BLaER1 treated with 17β-estradiol and CSF1 and Interleukin-3, amounts not matched to agents 10 nM and 100 nM (cell line): ENCODE measurements around the gene EGFL8.
"Not testable (repeated sequence)": the region's sequence is repeated elsewhere in the genome, so short reads cannot be mapped to it uniquely, and the experiment has no call there.

Source experiments
- H3K27ac ChIP-seq, 11 experiments: shearing (Covaris generic); formaldehyde crosslinking; 2 replicates each; pipeline ENCODE4 v1.8.1; 2022
- H3K27me3 ChIP-seq, 11 experiments: shearing (Covaris generic); formaldehyde crosslinking; 2 replicates each; pipeline ENCODE4 v1.8.1; 2022
- H3K36me3 ChIP-seq, 11 experiments: shearing (Covaris generic); formaldehyde crosslinking; 2 replicates each; pipeline ENCODE4 v1.8.1; 2022
- H3K4me1 ChIP-seq, 10 experiments: shearing (Covaris generic); formaldehyde crosslinking; 2 replicates each; pipeline ENCODE4 v1.8.1; 2022
- H3K4me2 ChIP-seq, 11 experiments: shearing (Covaris generic); formaldehyde crosslinking; 2 replicates each; pipeline ENCODE4 v1.8.1; 2022
- H3K4me3 ChIP-seq, 10 experiments: shearing (Covaris generic); formaldehyde crosslinking; 2 replicates each; pipeline ENCODE4 v1.8.1; 2022
- H3K9ac ChIP-seq, 11 experiments: shearing (Covaris generic); formaldehyde crosslinking; 2 replicates each; pipeline ENCODE4 v1.8.1; 2022
- H3K9me3 ChIP-seq, 11 experiments: shearing (Covaris generic); formaldehyde crosslinking; replicated peaks in 1 of 11; 2 replicates each; pipeline ENCODE4 v1.8.1; 2022
- H4K20me1 ChIP-seq, 11 experiments: shearing (Covaris generic); formaldehyde crosslinking; 2 replicates each; pipeline ENCODE4 v1.8.1; 2022
- Cebpa-rat ChIP-seq, 11 experiments: shearing (Covaris generic); IDR thresholded peaks; 2 replicates each; pipeline ENCODE4 v1.8.1; 2022

Gene EGFL8

GRCh38 chr6:32188381-32189068, 24.1 kb downstream of the EGFL8 start:
- H3K27me3 ChIP-seq: no peaks in the 10 kb centered on the region
- H3K27ac ChIP-seq: peak overlapping the region; percentile 88 to 99 (median 97); a peak in 21 of 22 replicates
- peak overlapping the region; percentile 91 to 100 (median 98) for H3K4me2 ChIP-seq
- peaks cover 50 to 65% (median 60%) of the 10 kb centered on the region in 10 experiments for H3K4me1 ChIP-seq
- peak overlapping the region; percentile 77 to 91 (median 82) for H3K4me3 ChIP-seq
- H4K20me1 ChIP-seq: peaks cover 0 to 30% (median 7%) of the 10 kb centered on the region in 11 experiments; a peak in 9 of 22 replicates
- H3K36me3 ChIP-seq: peaks cover 30 to 43% (median 38%) of the 10 kb centered on the region in 11 experiments
- H3K9ac ChIP-seq: peak overlapping the region; percentile 92 to 97 (median 94)
- H3K9me3 ChIP-seq: no peaks in the 10 kb centered on the region
- no peak for TF ChIP-seq Cebpa-rat (IDR thresholded peaks at IDR 0.05)

GRCh38 chr6:32189069-32189741, 24.8 kb downstream of the EGFL8 start:
- Histone ChIP-seq H3K9me3 (no peaks in the 10 kb centered on the region), H3K4me1 (peaks cover 50 to 72% (median 63%) of the 10 kb centered on the region in 10 experiments), H3K27me3 (no peaks in the 10 kb centered on the region), H3K4me2 (peak overlapping the region; percentile 91 to 100 (median 98)), H3K4me3 (peak overlapping the region; percentile 77 to 91 (median 82)), H3K9ac (peak overlapping the region; percentile 92 to 97 (median 94)), H3K27ac (peak overlapping the region; percentile 88 to 99 (median 97)), H4K20me1 (peaks cover 0 to 24% (median 7%) of the 10 kb centered on the region in 11 experiments; a peak in 9 of 22 replicates), H3K36me3 (peaks cover 23 to 36% (median 31%) of the 10 kb centered on the region in 11 experiments)
- no peak for TF ChIP-seq Cebpa-rat (IDR thresholded peaks at IDR 0.05)

- Histone ChIP-seq H3K4me2 (peak overlapping the region; percentile 91 to 100 (median 98)), H3K27me3 (no peaks in the 10 kb centered on the region), H3K4me3 (peak overlapping the region; percentile 77 to 91 (median 82)), H3K27ac (peak overlapping the region; percentile 88 to 99 (median 97)), H4K20me1 (peaks cover 0 to 22% (median 7%) of the 10 kb centered on the region in 11 experiments; a peak in 8 of 22 replicates), H3K9ac (peak overlapping the region; percentile 92 to 97 (median 94)), H3K9me3 (no peaks in the 10 kb centered on the region), H3K4me1 (peaks cover 53 to 77% (median 68%) of the 10 kb centered on the region in 10 experiments), H3K36me3 (peaks cover 22 to 33% (median 28%) of the 10 kb centered on the region in 11 experiments)
- no peak for TF ChIP-seq Cebpa-rat (IDR thresholded peaks at IDR 0.05)
Observed at GRCh38 chr6:32189742-32190053, 25.3 kb downstream of the EGFL8 start.

- H4K20me1 ChIP-seq: peaks cover 0 to 22% (median 7%) of the 10 kb centered on the region in 11 experiments; a peak in 8 of 22 replicates
Observed at GRCh38 chr6:32190054-32190851, 25.9 kb downstream of the EGFL8 start, which contains the start of gene PBX2. TSS of gene PBX2 (minus strand) at chr6:32190202. CDS start at chr6:32189915, 287 bp downstream.

GRCh38 chr6:32190911-32191677, 26.7 kb downstream of the EGFL8 start:
- Histone ChIP-seq H3K27ac (peak overlapping the region; percentile 89 to 99 (median 97)), H3K4me3 (peak overlapping the region; percentile 77 to 91 (median 82)), H3K9me3 (no peaks in the 10 kb centered on the region), H3K4me2 (peak overlapping the region; percentile 95 to 100 (median 100)), H3K9ac (peak overlapping the region; percentile 92 to 97 (median 94)), H3K4me1 (peaks cover 52 to 81% (median 73%) of the 10 kb centered on the region in 10 experiments), H3K36me3 (peaks cover 19 to 29% (median 24%) of the 10 kb centered on the region in 11 experiments), H3K27me3 (no peaks in the 10 kb centered on the region), H4K20me1 (peaks cover 0 to 19% (median 7%) of the 10 kb centered on the region in 11 experiments; a peak in 8 of 22 replicates)
- no peak for TF ChIP-seq Cebpa-rat (IDR thresholded peaks at IDR 0.05)

More at GRCh38 chr6:32190054-32190851, 25.9 kb downstream of the EGFL8 start, which contains the start of gene PBX2:
- H3K4me1 ChIP-seq: peaks cover 56 to 83% (median 74%) of the 10 kb centered on the region in 10 experiments
- H3K27me3 ChIP-seq: no peaks in the 10 kb centered on the region
- peaks cover 22 to 33% (median 28%) of the 10 kb centered on the region in 11 experiments for H3K36me3 ChIP-seq
- no peak for TF ChIP-seq Cebpa-rat (IDR thresholded peaks at IDR 0.05)
- peak within 1 kb of the TSS; percentile 89 to 99 (median 97) for H3K27ac ChIP-seq
- H3K4me2 ChIP-seq: peak within 1 kb of the TSS; percentile 96 to 100 (median 100)
- peak within 1 kb of the TSS; percentile 77 to 91 (median 82) for H3K4me3 ChIP-seq
- H3K9me3 ChIP-seq: no peaks in the 10 kb centered on the region
- peak within 1 kb of the TSS; percentile 92 to 97 (median 94) for H3K9ac ChIP-seq

GRCh38 chr6:32191696-32192607, 27.6 kb downstream of the EGFL8 start:
- Histone ChIP-seq H3K27me3 (no peaks in the 10 kb centered on the region), H3K9me3 (no peaks in the 10 kb centered on the region), H3K4me1 (peaks cover 51 to 80% (median 72%) of the 10 kb centered on the region in 10 experiments), H3K9ac (peak overlapping the region; percentile 92 to 97 (median 94)), H3K4me3 (peak overlapping the region; percentile 77 to 91 (median 82)), H4K20me1 (peaks cover 0 to 14% (median 3%) of the 10 kb centered on the region in 11 experiments; a peak in 8 of 22 replicates), H3K4me2 (peak overlapping the region; percentile 95 to 100 (median 100)), H3K36me3 (peaks cover 11 to 21% (median 16%) of the 10 kb centered on the region in 11 experiments), H3K27ac (peak overlapping the region; percentile 89 to 99 (median 97))
- no peak for TF ChIP-seq Cebpa-rat (IDR thresholded peaks at IDR 0.05)

GRCh38 chr6:32192608-32193039, 28.2 kb downstream of the EGFL8 start, which contains the start of gene GPSM3:
TSS of gene GPSM3 (minus strand) at chr6:32192643. CDS start at chr6:32192513, 130 bp downstream.
- Histone ChIP-seq H3K9me3 (no peaks in the 10 kb centered on the region), H3K4me2 (peak within 1 kb of the TSS; percentile 95 to 100 (median 100)), H3K4me3 (peak within 1 kb of the TSS; percentile 77 to 91 (median 82)), H3K27me3 (no peaks in the 10 kb centered on the region), H3K36me3 (peaks cover 4 to 14% (median 9%) of the 10 kb centered on the region in 11 experiments), H3K4me1 (peaks cover 51 to 80% (median 71%) of the 10 kb centered on the region in 10 experiments), H3K9ac (peak within 1 kb of the TSS; percentile 92 to 97 (median 94)), H3K27ac (peak within 1 kb of the TSS; percentile 89 to 99 (median 97)), H4K20me1 (peaks cover 0 to 8% (median 0%) of the 10 kb centered on the region in 11 experiments; a peak in 5 of 22 replicates)
- TF ChIP-seq Cebpa-rat (IDR thresholded peaks at IDR 0.05): no peak

GRCh38 chr6:32193096-32193495, 28.7 kb downstream of the EGFL8 start:
- H3K9me3 ChIP-seq, H3K27me3 ChIP-seq, H4K20me1 ChIP-seq, H3K36me3 ChIP-seq: not testable (repeated sequence)
- peak overlapping the region; percentile 95 to 100 (median 100) for H3K4me2 ChIP-seq
- H3K4me1 ChIP-seq: peaks cover 51 to 76% (median 67%) of the 10 kb centered on the region in 10 experiments
- peak overlapping the region; percentile 92 to 97 (median 94) for H3K9ac ChIP-seq
- H3K27ac ChIP-seq: peak overlapping the region; percentile 89 to 99 (median 97)
- peak overlapping the region; percentile 77 to 91 (median 82) for H3K4me3 ChIP-seq
